IPS-18c (cell line): Measurements from ENCODE around the gene LCAT.
A peak's percentile ranks its signal among the peaks of the same experiment; 100 is the strongest.
"Not testable (repeated sequence)": the region's sequence is repeated elsewhere in the genome, so short reads cannot be mapped to it uniquely, and the experiment has no call there.

Experiments used
- H3K4me3 ChIP-seq: 2 replicates; pipeline ENCODE4 v1.7.0; 2013; ENCODE audit warnings: low read depth, mild to moderate bottlenecking, low read length, moderate library complexity; ENCODE audit not compliant: insufficient read depth
- H3K9me3 ChIP-seq: one replicate; pipeline ENCODE4 v1.6.1; 2013; ENCODE audit warnings: mild to moderate bottlenecking, low read length, moderate library complexity; ENCODE audit not compliant: control insufficient read depth, insufficient read depth

LCAT gene

GRCh38 chr16:67975321-67976105 lies 31.6 kb upstream of the LCAT start:
- H3K4me3 ChIP-seq = no peak overlapping the region
- H3K9me3 ChIP-seq = peaks cover 2% of the 10 kb centered on the region

DNA sequence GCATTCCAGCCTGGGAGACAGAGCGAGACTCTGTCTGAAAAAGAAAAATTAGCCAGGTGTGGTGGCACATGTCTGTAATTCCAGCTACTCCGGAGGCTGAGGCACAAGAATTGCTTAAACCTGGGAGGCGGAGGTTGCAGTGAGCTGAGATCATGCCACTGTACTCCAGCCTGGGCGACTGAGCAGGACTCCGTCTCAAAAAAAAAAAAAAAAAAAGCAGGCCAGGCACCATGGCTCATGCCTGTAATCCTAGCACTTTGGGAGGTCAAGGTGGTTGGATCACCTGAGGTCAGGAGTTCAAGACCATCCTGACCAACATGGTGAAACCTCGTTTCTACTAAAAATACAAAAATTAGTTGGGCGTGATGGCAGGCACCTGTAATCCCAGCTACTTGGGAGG lies 28.4 kb upstream of the LCAT start:
- not testable (repeated sequence) for H3K9me3 ChIP-seq, H3K4me3 ChIP-seq

GRCh38 chr16:67971111-67971510 lies 27.2 kb upstream of the LCAT start:
- Histone ChIP-seq H3K9me3 (no peaks in the 10 kb centered on the region), H3K4me3 (no peak overlapping the region)

- Histone ChIP-seq H3K4me3 (peak overlapping the region; percentile 54), H3K9me3 (no peaks in the 10 kb centered on the region)
These were observed 25.5 kb upstream of the LCAT start for GRCh38 chr16:67969254-67970039.

- no peaks in the 10 kb centered on the region for H3K9me3 ChIP-seq
- peak within 1 kb of the TSS; percentile 54 for H3K4me3 ChIP-seq
These were observed 24.7 kb upstream of the LCAT start, which contains the start of gene SLC12A4 for GRCh38 chr16:67968400-67969253. SLC12A4 (minus strand) TSS chr16:67968637; CDS start chr16:67968553, 84 bp downstream.

- Histone ChIP-seq H3K9me3 (no peaks in the 10 kb centered on the region), H3K4me3 (peak overlapping the region; percentile 54)
These were observed 24.1 kb upstream of the LCAT start for GRCh38 chr16:67967958-67968399.

DNA sequence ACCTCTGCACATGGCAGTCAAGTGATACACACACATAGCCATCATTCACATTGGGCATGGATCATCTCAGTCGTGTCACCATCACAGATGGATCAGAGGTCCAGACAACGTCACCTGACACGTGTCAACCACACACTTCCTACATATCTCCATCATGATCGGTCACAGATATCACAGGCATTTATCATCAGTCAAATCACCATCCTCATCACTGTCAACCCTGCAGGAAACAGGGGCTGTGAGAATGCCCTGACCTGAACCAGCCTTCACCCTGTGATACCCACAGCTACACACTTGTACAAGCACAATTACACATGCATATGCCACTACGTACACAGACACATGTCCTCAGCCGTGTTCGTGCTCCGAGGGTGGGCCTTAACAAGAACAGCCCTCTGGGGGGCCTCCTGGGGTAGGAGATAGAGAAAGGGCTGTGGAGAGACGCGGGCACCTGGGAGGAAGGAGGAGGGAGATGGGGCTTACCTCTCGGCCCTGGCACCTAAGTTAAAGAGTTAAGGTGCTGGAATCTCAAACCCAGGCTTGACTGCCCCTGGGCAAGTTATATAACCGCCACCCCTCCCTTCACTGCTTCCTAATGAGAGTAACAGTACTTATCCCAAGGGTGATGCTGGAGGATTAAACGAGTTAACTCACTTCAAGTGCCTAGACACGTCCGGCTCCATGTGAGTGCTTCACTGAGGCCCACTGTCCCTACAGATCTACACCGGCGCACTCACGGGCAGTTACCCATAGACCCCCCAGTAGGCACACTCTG lies 23.4 kb upstream of the LCAT start:
- H3K9me3 ChIP-seq = no peaks in the 10 kb centered on the region
- peak overlapping the region; percentile 54 for H3K4me3 ChIP-seq

GRCh38 chr16:67966549-67967182 lies 22.7 kb upstream of the LCAT start:
- 0 out of 2 replicates have a peak overlapping the region, but pooled peaks have one; percentile 54 for H3K4me3 ChIP-seq
- H3K9me3 ChIP-seq = no peaks in the 10 kb centered on the region

- no peak overlapping the region for H3K4me3 ChIP-seq
These were observed 22.0 kb upstream of the LCAT start for GRCh38 chr16:67965668-67966548.

DNA sequence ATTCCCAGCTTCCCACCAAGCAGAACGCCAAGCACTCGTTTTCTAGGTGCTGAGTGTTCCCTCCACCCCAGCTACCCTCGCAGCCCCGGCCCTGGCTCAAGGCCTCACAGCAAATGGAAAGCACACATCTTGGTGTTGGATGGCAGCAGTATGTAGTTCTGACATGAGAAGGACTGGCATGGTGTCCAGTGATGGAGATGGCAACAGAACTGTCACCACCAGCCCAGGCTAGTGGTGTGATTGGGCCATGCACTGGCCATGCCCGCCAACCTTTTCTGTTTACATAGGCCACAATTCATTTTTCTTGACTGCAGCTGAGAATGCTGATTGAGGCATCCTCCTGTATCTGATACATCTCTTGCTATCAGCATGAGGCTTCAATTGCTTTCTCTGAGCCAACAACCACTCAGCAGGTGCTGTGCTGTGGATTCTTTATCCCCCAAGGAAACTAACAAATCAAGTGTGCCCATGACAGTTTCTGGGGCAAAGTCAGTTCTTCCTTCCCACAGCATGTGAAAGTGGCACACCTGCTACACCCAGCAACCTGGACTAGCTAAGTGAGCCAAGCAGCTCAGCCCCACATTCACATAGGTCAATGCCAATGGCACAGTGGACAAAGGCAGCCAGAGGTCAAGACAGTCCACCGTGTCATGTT lies 20.7 kb upstream of the LCAT start:
- H3K4me3 ChIP-seq = no peak overlapping the region
- H3K9me3 ChIP-seq = no peaks in the 10 kb centered on the region

More at GRCh38 chr16:67965668-67966548, 22.0 kb upstream of the LCAT start:
- H3K9me3 ChIP-seq = no peaks in the 10 kb centered on the region

GRCh38 chr16:67963662-67964321 lies 19.9 kb upstream of the LCAT start:
- Histone ChIP-seq H3K4me3 (no peak overlapping the region; the same call in 1 of the 2 replicates), H3K9me3 (no peaks in the 10 kb centered on the region)

DNA sequence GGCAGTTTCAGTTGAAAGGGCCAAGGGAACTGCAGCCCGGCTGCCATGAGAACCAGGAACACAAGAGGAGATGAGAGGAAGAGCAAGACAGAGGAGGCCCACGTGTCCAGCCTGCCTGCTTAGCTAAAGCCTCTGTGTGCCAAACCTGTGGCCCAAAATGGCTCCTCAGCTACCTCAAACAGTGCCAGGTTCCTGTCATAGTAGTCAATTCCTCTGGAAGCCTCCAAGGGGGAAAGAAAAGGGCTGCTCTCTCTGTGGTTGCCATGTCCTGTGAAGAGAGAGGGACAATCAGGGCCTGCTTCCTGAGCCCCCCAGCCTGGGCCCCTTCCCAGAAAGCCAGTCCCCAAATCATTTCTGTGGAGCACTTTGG lies 19.4 kb upstream of the LCAT start:
- no peak overlapping the region; the same call in 1 of the 2 replicates for H3K4me3 ChIP-seq
- H3K9me3 ChIP-seq = no peaks in the 10 kb centered on the region

- H3K4me3 ChIP-seq = no peak overlapping the region
- H3K9me3 ChIP-seq = no peaks in the 10 kb centered on the region
These were observed 18.2 kb upstream of the LCAT start for GRCh38 chr16:67962135-67962534.

GRCh38 chr16:67961551-67961957 lies 17.6 kb upstream of the LCAT start:
- no peaks in the 10 kb centered on the region for H3K9me3 ChIP-seq
- H3K4me3 ChIP-seq = no peak overlapping the region
